ENCODE results near the gene EP400. TPM values are rescaled to one million over a fixed set of nuclear protein-coding genes. Genes with fewer than 3 reads are reported as not detected.
A peak's percentile ranks its signal among the peaks of the same experiment; 100 is the strongest.

The EP400 gene
- total and polyA plus RNA-seq, 2 of the 8 experiments (the other 6 are each of a cell fraction or from before 2014, with no cell fraction given) = 13.1 to 69.7 TPM

DNA sequence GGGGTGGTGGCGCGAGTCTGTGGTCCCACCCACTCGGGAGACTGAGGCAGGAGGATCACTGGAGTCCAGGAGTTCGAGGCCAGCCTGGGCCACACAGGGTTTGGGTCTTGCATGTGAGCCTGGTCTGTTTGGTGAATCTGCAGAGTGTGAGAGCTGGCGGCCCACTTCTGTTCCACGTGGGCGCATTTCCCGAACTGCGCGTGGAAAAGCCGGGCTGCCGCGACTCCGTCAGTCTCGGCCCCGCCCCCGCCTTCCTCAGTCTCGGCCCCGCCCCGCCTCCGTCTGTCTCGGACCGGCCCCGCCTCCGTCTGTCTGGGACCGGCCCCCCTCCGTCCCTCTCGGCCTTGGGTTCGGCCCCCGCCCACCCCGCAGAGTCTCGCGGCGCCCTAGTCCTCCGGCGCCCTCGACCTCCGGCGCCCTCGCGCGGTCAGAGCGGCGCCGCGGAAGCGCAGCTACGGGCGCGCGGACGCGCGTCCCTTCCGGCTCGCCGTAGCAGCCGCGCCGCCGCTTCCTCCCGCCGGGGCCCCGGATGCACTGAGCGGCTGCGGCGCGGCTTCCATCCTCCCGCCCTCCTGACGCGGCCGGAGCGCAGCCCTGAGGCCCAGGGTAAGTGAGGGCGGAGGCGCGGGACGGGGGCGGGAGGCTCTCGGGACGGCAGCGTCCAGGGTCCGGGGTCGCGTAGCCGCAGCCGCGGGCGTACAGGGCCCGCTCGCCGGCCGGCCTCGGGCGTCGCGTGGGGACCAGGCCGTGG, at the start of gene EP400 (continued):
- TF ChIP-seq BRCA1 (IDR thresholded peaks at IDR 0.05; ENCODE audit: low read depth, low read length) (peak; percentile 53; the same call in 1 of the 2 replicates), SP4 (IDR thresholded peaks at IDR 0.05; ENCODE audit: low read length) (no peak), SP2 (IDR thresholded peaks at IDR 0.05; ENCODE audit: low read length) (no peak), GTF2F1 (IDR thresholded peaks at IDR 0.05; ENCODE audit: borderline replicate concordance, low read depth, low read length) (no peak), HDAC6 (IDR thresholded peaks at IDR 0.05; ENCODE audit: low read depth, low read length) (no peak), SIRT6 (IDR thresholded peaks at IDR 0.05; ENCODE audit: low read length) (no peak), CTCF (IDR thresholded peaks at IDR 0.05; ENCODE audit: control extremely low read depth in 1 of 3, insufficient read depth in 1 of 3, low read depth in 1 of 3, low read length in 3 of 3) (peak; percentile 59 to 77 (median 72)), EGR1 (IDR thresholded peaks at IDR 0.05; ENCODE audit: borderline replicate concordance, low read depth, low read length) (0 out of 2 replicates have a peak, but pooled peaks have one; percentile 10), EP300 (IDR thresholded peaks at IDR 0.05; ENCODE audit: borderline replicate concordance in 1 of 2, low read depth in 2 of 2, low read length in 2 of 2) (0 out of 3 replicates have a peak, but pooled peaks of 1 of the 2 experiments have one; percentile 57), FOSL1 (IDR thresholded peaks at IDR 0.05; ENCODE audit: insufficient read depth, low read depth, low read length) (peak; percentile 59; the same call in 1 of the 2 replicates), TCF12 (IDR thresholded peaks at IDR 0.05; ENCODE audit: low read depth, low read length) (no peak), TAF7 (optimal IDR thresholded peaks at IDR 0.05; ENCODE audit: borderline replicate concordance, low read depth, low read length) (peak; percentile 41), KDM1A (IDR thresholded peaks at IDR 0.05; ENCODE audit: borderline replicate concordance, low read length) (no peak; the same call in 1 of the 2 replicates), SUZ12 (IDR thresholded peaks at IDR 0.05; ENCODE audit: low read length) (no peak), SRF (IDR thresholded peaks at IDR 0.05; ENCODE audit: low read depth, low read length) (peak; percentile 57; the same call in 1 of the 2 replicates), BCL11A (IDR thresholded peaks at IDR 0.05; ENCODE audit: low read depth in 2 of 2, low read length in 2 of 2) (no peak), MAFK (IDR thresholded peaks at IDR 0.05; ENCODE audit: low read depth, low read length) (no peak), RBBP5 (IDR thresholded peaks at IDR 0.05; ENCODE audit: borderline replicate concordance, low read depth, low read length) (no peak), GABPA (IDR thresholded peaks at IDR 0.05; ENCODE audit: borderline replicate concordance, insufficient read depth, low read length) (peak; percentile 75; the same call in 1 of the 2 replicates), TAF1 (IDR thresholded peaks at IDR 0.05; ENCODE audit: low read depth, low read length) (peak; percentile 65)
- TF ChIP-seq, protein P1, sequence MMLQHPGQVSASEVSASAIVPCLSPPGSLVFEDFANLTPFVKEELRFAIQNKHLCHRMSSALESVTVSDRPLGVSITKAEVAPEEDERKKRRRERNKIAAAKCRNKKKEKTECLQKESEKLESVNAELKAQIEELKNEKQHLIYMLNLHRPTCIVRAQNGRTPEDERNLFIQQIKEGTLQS (IDR thresholded peaks at IDR 0.05; ENCODE audit: insufficient read depth, low read depth, low read length) = no peak

Data from H1 (cell line).